ENCODE results near the gene NECTIN3. TPM values are rescaled to one million over a fixed set of nuclear protein-coding genes. Genes with fewer than 3 reads are reported as not detected.

NECTIN3 gene
- total RNA-seq, 1 experiment from 2014 or later: 75.8 TPM

- no peaks in the 10 kb centered on the region for H3K27me3 ChIP-seq (replicated peaks; ENCODE audit: control insufficient read depth, insufficient read depth, low read length)
- BruUV-seq (replicated peaks): no TSS peak
- H3K4me3 ChIP-seq (ENCODE audit: low read depth, low read length): no peak overlapping the region
- Mint-ChIP-seq H3K36me3 (ENCODE audit: insufficient read depth, unreplicated experiment) (peaks cover 18% of the 10 kb centered on the region), H3K27ac (ENCODE audit: unreplicated experiment) (no peak overlapping the region), H3K4me1 (ENCODE audit: low read depth, unreplicated experiment) (peaks cover 9% of the 10 kb centered on the region), H3K9me3 (ENCODE audit: unreplicated experiment) (no peaks in the 10 kb centered on the region), H3K4me3 (ENCODE audit: unreplicated experiment) (no peak overlapping the region), H3K27me3 (ENCODE audit: insufficient read depth, unreplicated experiment) (no peaks in the 10 kb centered on the region)
- no peaks in the 10 kb centered on the region for H3K4me1 ChIP-seq
- POLR2A ChIA-PET: no interaction called here
- H3K36me3 ChIP-seq (ENCODE audit: control insufficient read depth, insufficient read depth, low read length): no peaks in the 10 kb centered on the region
- TF ChIP-seq, protein P1, sequence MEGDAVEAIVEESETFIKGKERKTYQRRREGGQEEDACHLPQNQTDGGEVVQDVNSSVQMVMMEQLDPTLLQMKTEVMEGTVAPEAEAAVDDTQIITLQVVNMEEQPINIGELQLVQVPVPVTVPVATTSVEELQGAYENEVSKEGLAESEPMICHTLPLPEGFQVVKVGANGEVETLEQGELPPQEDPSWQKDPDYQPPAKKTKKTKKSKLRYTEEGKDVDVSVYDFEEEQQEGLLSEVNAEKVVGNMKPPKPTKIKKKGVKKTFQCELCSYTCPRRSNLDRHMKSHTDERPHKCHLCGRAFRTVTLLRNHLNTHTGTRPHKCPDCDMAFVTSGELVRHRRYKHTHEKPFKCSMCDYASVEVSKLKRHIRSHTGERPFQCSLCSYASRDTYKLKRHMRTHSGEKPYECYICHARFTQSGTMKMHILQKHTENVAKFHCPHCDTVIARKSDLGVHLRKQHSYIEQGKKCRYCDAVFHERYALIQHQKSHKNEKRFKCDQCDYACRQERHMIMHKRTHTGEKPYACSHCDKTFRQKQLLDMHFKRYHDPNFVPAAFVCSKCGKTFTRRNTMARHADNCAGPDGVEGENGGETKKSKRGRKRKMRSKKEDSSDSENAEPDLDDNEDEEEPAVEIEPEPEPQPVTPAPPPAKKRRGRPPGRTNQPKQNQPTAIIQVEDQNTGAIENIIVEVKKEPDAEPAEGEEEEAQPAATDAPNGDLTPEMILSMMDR (IDR thresholded peaks at IDR 0.05; ENCODE audit: insufficient read depth in 1 of 2, low read depth in 1 of 2, low read length in 1 of 2, severe bottlenecking in 1 of 2, unreplicated experiment in 1 of 2): no peak
- intact Hi-C loops (cut with micrococcal nuclease; ENCODE audit: unreplicated experiment): no loop called here
- CTCF ChIA-PET: no interaction called here
- H3K9me3 ChIP-seq: no peaks in the 10 kb centered on the region
- DNase-seq: no peak
Measured at GRCh38 chr3:111197485-111197884, 125.9 kb downstream of the NECTIN3 start.

DNA sequence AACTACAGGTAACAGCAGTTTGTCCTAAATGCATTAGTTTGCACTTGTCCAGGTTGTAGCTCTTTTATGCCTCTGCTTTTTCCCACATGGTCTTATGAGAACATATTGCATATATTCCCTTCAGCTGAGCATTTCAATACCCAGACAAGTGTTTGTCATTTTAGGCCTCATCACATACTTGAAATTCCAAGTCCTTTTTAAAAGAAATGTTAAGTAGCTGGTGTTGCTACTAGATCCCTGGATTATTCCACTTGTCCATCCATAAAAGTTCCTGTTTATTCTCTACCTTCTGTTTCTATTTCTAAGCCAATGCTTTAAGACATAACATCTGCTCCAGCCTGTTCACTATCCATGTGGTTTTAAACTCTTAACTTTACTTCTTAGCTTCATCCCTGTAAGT, 128.4 kb downstream of the NECTIN3 start:
- Mint-ChIP-seq H3K4me3 (ENCODE audit: unreplicated experiment) (no peak overlapping the region), H3K4me1 (ENCODE audit: low read depth, unreplicated experiment) (no peaks in the 10 kb centered on the region), H3K27ac (ENCODE audit: unreplicated experiment) (no peak overlapping the region), H3K9me3 (ENCODE audit: unreplicated experiment) (no peaks in the 10 kb centered on the region), H3K36me3 (ENCODE audit: insufficient read depth, unreplicated experiment) (peaks cover 16% of the 10 kb centered on the region), H3K27me3 (ENCODE audit: insufficient read depth, unreplicated experiment) (no peaks in the 10 kb centered on the region)
- Histone ChIP-seq H3K36me3 (ENCODE audit: control insufficient read depth, insufficient read depth, low read length) (peaks cover 2% of the 10 kb centered on the region; the same call in 1 of the 2 replicates), H3K9me3 (no peaks in the 10 kb centered on the region), H3K4me3 (ENCODE audit: low read depth, low read length) (no peak overlapping the region), H3K27me3 (replicated peaks; ENCODE audit: control insufficient read depth, insufficient read depth, low read length) (no peaks in the 10 kb centered on the region), H3K4me1 (no peaks in the 10 kb centered on the region)
- intact Hi-C loops (cut with micrococcal nuclease; ENCODE audit: unreplicated experiment): no loop called here
- DNase-seq: no peak
- TF ChIP-seq, protein P1 (IDR thresholded peaks at IDR 0.05; ENCODE audit: insufficient read depth in 1 of 2, low read depth in 1 of 2, low read length in 1 of 2, severe bottlenecking in 1 of 2, unreplicated experiment in 1 of 2): no peak
- CTCF ChIA-PET: no interaction called here
- no TSS peak for BruUV-seq (replicated peaks)
- POLR2A ChIA-PET: interaction anchor here (0.6 kb wide), 1 partner anchor 1647 kb away, joined by 3 read pairs; no protein-coding TSS in a partner anchor

DNA sequence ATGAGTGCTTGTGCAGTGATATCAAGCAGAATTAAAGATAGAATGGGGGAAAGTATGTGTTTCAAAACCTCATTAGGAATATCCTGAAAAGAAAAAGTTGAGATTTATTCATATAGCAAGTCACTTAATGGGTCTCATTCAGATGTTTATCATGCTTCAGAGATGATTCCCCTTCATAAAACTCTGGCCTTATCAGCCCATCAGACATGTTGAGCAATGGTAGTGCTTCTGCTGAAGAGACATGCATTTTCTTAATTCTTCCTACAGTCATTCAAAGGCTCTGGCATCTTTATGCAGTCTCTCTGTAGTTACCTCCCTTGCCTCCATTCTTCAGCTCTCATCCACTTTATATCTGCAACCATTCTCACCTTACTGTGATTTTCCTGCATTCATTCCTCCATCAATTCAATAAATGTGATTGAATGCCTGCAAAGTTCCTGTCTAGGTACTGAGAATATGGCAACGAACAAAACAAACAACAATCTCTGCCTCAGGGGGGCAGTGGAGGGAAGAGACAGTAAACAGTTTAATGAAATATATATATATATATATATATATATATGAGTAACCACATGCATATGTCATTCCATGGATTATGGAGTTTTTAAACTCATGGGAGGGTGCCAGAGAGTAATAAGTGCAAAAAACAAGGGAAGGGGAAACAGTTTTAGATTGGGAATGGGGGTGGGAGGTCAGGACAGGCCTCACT, 138.5 kb downstream of the NECTIN3 start:
- no peak for DNase-seq
- H3K4me1 ChIP-seq: peaks cover 5% of the 10 kb centered on the region; the same call in 1 of the 2 replicates
- H3K9me3 Mint-ChIP-seq (ENCODE audit: unreplicated experiment): no peaks in the 10 kb centered on the region
- intact Hi-C loops (cut with micrococcal nuclease; ENCODE audit: unreplicated experiment): loop anchor here (5.0 kb wide), 1 partner anchor 127 kb away; no protein-coding TSS in a partner anchor
- no peaks in the 10 kb centered on the region for H3K27me3 Mint-ChIP-seq (ENCODE audit: insufficient read depth, unreplicated experiment)
- H3K36me3 ChIP-seq (ENCODE audit: control insufficient read depth, insufficient read depth, low read length): no peaks in the 10 kb centered on the region
- CTCF ChIA-PET: no interaction called here
- no peaks in the 10 kb centered on the region for H3K27me3 ChIP-seq (replicated peaks; ENCODE audit: control insufficient read depth, insufficient read depth, low read length)
- no TSS peak for BruUV-seq (replicated peaks)
- no peaks in the 10 kb centered on the region for H3K9me3 ChIP-seq
- no peak overlapping the region for H3K27ac Mint-ChIP-seq (ENCODE audit: unreplicated experiment)
- no peaks in the 10 kb centered on the region for H3K36me3 Mint-ChIP-seq (ENCODE audit: insufficient read depth, unreplicated experiment)
- no peak overlapping the region for H3K4me3 ChIP-seq (ENCODE audit: low read depth, low read length)
- H3K4me1 Mint-ChIP-seq (ENCODE audit: low read depth, unreplicated experiment): no peaks in the 10 kb centered on the region
- POLR2A ChIA-PET: no interaction called here
- TF ChIP-seq, protein P1 (IDR thresholded peaks at IDR 0.05; ENCODE audit: insufficient read depth in 1 of 2, low read depth in 1 of 2, low read length in 1 of 2, severe bottlenecking in 1 of 2, unreplicated experiment in 1 of 2): no peak
- no peak overlapping the region for H3K4me3 Mint-ChIP-seq (ENCODE audit: unreplicated experiment)

All from Caco-2 (cell line).